ENCODE measurements around the gene EPN2. TPM values are rescaled to one million over a fixed set of nuclear protein-coding genes. Genes with fewer than 3 reads are reported as not detected.

The EPN2 gene
- total and polyA plus RNA-seq, 2 donors (not counting 1 experiment from before 2014, with no cell fraction given), result 23.8 to 36.0 TPM

- H3K9me3 ChIP-seq (ENCODE audit: control insufficient read depth, insufficient read depth, low read depth, low read length), result no peaks in the 10 kb centered on the region
- peaks cover 22% of the 10 kb centered on the region for H3K4me1 ChIP-seq (ENCODE audit: control insufficient read depth, extremely low read depth, insufficient read depth, low read length)
- H3K27me3 ChIP-seq (ENCODE audit: control insufficient read depth, insufficient read depth, low read length), result no peaks in the 10 kb centered on the region
- H4K20me1 ChIP-seq (ENCODE audit: control insufficient read depth, extremely low read depth, insufficient read depth, low read length), result no peaks in the 10 kb centered on the region
- no peaks in the 10 kb centered on the region for H3K36me3 ChIP-seq (ENCODE audit: control insufficient read depth, insufficient read depth, low read length)
- peaks cover 63% of the 10 kb centered on the region for H3K79me2 ChIP-seq (ENCODE audit: control insufficient read depth, insufficient read depth, low read length)
- H3K4me3 ChIP-seq (replicated peaks in 1 of 4; ENCODE audit: control extremely low read depth in 1 of 4, insufficient read depth in 1 of 4, low read depth in 3 of 4, low read length in 4 of 4), result no peak overlapping the region
- H3K9ac ChIP-seq (ENCODE audit: insufficient read depth, low read length), result no peak overlapping the region
- TF ChIP-seq EZH2 (IDR thresholded peaks at IDR 0.05; ENCODE audit: low read length, missing control alignments) (no peak), CTCF (conservative IDR thresholded peaks at IDR 0.05 in 1 of 2, IDR thresholded peaks at IDR 0.05 in 1 of 2; ENCODE audit: low read depth in 1 of 2, low read length in 2 of 2) (no peak)
- H3K27ac ChIP-seq (ENCODE audit: insufficient read depth, low read length), result peak overlapping the region; percentile 49
- peak overlapping the region; percentile 47 for H3K4me2 ChIP-seq (ENCODE audit: extremely low read depth, insufficient read depth, low read length)
- peak; percentile 69 to 95 for DNase-seq (ENCODE audit: low read depth in 2 of 2)
- H2AFZ ChIP-seq (ENCODE audit: low read length), result no peak overlapping the region
Measured at GRCh38 chr17:19248928-19249574, 11.9 kb downstream of the EPN2 start.

GRCh38 chr17:19249681-19250080 lies 12.5 kb downstream of the EPN2 start:
- Histone ChIP-seq H3K4me2 (ENCODE audit: extremely low read depth, insufficient read depth, low read length) (no peak overlapping the region), H3K36me3 (ENCODE audit: control insufficient read depth, insufficient read depth, low read length) (no peaks in the 10 kb centered on the region), H3K4me1 (ENCODE audit: control insufficient read depth, extremely low read depth, insufficient read depth, low read length) (peaks cover 22% of the 10 kb centered on the region), H3K27ac (ENCODE audit: insufficient read depth, low read length) (peak overlapping the region; percentile 49), H2AFZ (ENCODE audit: low read length) (no peak overlapping the region), H3K9ac (ENCODE audit: insufficient read depth, low read length) (no peak overlapping the region), H4K20me1 (ENCODE audit: control insufficient read depth, extremely low read depth, insufficient read depth, low read length) (no peaks in the 10 kb centered on the region), H3K4me3 (replicated peaks in 1 of 4; ENCODE audit: control extremely low read depth in 1 of 4, insufficient read depth in 1 of 4, low read depth in 3 of 4, low read length in 4 of 4) (no peak overlapping the region), H3K9me3 (ENCODE audit: control insufficient read depth, insufficient read depth, low read depth, low read length) (no peaks in the 10 kb centered on the region), H3K79me2 (ENCODE audit: control insufficient read depth, insufficient read depth, low read length) (peaks cover 59% of the 10 kb centered on the region), H3K27me3 (ENCODE audit: control insufficient read depth, insufficient read depth, low read length) (no peaks in the 10 kb centered on the region)
- TF ChIP-seq EZH2 (IDR thresholded peaks at IDR 0.05; ENCODE audit: low read length, missing control alignments) (no peak), CTCF (conservative IDR thresholded peaks at IDR 0.05 in 1 of 2, IDR thresholded peaks at IDR 0.05 in 1 of 2; ENCODE audit: low read depth in 1 of 2, low read length in 2 of 2) (no peak)
- DNase-seq (ENCODE audit: low read depth in 2 of 2), result peak; percentile 25 to 79

- Histone ChIP-seq H4K20me1 (ENCODE audit: control insufficient read depth, extremely low read depth, insufficient read depth, low read length) (no peaks in the 10 kb centered on the region), H3K4me2 (ENCODE audit: extremely low read depth, insufficient read depth, low read length) (no peak overlapping the region), H3K27ac (ENCODE audit: insufficient read depth, low read length) (no peak overlapping the region)
Measured at GRCh38 chr17:19250421-19251173, 13.4 kb downstream of the EPN2 start.

More at GRCh38 chr17:19250421-19251173, 13.4 kb downstream of the EPN2 start:
- H3K9me3 ChIP-seq (ENCODE audit: control insufficient read depth, insufficient read depth, low read depth, low read length), result no peaks in the 10 kb centered on the region
- H3K4me1 ChIP-seq (ENCODE audit: control insufficient read depth, extremely low read depth, insufficient read depth, low read length), result peaks cover 22% of the 10 kb centered on the region
- H2AFZ ChIP-seq (ENCODE audit: low read length), result no peak overlapping the region
- TF ChIP-seq EZH2 (IDR thresholded peaks at IDR 0.05; ENCODE audit: low read length, missing control alignments) (no peak), CTCF (conservative IDR thresholded peaks at IDR 0.05 in 1 of 2, IDR thresholded peaks at IDR 0.05 in 1 of 2; ENCODE audit: low read depth in 1 of 2, low read length in 2 of 2) (no peak)
- H3K36me3 ChIP-seq (ENCODE audit: control insufficient read depth, insufficient read depth, low read length), result no peaks in the 10 kb centered on the region
- DNase-seq (ENCODE audit: low read depth in 2 of 2), result no peak
- no peak overlapping the region for H3K4me3 ChIP-seq (replicated peaks in 1 of 4; ENCODE audit: control extremely low read depth in 1 of 4, insufficient read depth in 1 of 4, low read depth in 3 of 4, low read length in 4 of 4)
- no peaks in the 10 kb centered on the region for H3K27me3 ChIP-seq (ENCODE audit: control insufficient read depth, insufficient read depth, low read length)
- H3K9ac ChIP-seq (ENCODE audit: insufficient read depth, low read length), result no peak overlapping the region
- H3K79me2 ChIP-seq (ENCODE audit: control insufficient read depth, insufficient read depth, low read length), result peaks cover 60% of the 10 kb centered on the region
